Stimulated activated CD4-positive, alpha-beta T cell treated with anti-CD3 and anti-CD28 coated beads, Interleukin-15, amount 100 ng/mL, for 24 hours (primary cell): ENCODE measurements around the gene ZC3H18.

ENCODE experiments used
- DNase-seq: peaks from one replicate; pipeline ENCODE4 v3.0.0-alpha.2; 2020

The ZC3H18 gene

DNA sequence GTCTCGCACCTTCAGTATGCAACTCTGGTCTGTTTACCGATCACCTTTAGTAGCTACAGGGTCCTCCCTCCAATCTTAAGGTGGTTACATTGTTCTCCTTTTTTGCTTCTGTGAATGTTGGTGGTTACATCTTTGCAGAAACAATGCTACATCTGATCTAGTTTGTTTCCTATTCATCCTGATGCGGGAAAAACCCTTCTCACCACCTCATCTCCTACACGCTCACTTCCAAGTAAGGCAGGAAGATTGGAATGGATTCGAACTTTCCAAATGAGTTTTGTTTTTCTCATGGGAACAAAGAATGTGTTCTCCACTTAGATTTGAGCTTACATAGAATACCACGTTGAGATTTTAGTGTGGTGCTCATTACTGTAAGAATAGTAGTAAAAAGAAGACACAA is 14.5 kb downstream of the ZC3H18 start:
- DNase-seq = no peak

DNA sequence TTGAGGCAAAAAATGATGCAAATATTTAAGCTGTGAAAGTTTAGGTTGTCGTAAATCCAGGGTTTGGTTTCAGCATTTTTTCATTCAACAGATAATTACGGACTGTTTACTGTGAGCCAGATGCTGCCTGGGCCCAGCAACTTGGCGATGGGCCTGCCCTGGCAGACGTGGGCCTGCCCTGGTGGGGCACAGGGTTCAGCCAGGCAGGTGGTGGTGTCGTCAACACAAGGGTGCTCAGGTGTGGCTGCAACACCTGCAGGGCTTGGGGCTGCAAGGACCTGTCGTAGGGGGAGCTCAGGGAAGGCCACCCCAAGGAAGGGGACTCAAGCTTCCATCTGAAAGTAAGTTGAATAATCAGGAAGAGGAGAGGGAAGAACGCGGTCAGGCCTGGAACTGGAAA is 15.1 kb downstream of the ZC3H18 start:
- no peak for DNase-seq

DNA sequence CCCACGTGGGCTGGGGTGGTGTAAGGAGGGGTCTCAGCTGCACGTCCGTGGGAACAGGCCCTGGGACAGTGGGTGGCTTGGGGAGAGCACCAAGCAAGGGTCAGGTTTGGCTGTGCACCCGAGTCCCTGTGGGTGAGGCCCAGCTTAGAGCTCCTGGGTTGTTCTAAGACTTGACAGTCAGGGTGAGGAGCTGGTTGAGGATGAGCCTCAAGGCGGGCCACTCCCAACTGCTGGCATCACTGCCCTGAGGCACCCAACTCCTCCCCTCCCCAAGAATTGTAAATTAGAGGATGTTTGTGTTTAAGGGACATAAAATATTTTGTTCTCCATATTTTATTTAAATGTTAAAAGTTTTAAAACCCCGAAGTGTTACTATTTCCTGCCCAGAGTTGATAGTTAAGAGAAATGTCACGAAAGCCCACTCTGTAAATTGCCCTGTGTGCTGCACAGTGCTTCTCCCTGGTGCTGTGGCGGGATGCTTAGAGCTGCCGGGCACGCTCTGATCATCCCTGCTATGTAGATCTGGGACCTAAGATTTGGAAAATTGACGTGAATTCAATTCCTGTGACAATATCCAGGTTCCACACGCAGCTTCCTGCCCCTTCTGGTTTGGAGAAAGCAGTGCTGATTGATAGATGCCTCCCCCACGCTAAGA is 15.9 kb downstream of the ZC3H18 start:
- DNase-seq = no peak

DNA sequence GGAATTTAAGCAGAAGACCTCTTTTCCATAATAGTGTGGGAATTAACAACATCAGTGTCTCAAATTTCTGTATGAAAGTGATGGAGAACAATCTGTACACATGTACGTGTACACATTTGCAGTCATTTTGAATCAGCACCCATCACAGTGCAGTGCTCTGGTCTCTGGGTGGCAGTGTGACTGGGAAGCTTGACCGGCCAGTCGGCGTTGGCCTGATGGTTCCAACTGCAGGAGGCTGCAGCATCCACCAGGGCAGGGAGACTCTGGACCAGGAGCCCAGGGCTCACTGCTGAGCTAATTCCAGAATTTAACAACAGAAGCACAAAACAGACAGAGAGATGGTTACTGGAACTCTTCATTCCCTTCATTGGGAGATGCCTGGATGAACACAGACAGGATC is 17.9 kb downstream of the ZC3H18 start:
- DNase-seq = no peak

DNA sequence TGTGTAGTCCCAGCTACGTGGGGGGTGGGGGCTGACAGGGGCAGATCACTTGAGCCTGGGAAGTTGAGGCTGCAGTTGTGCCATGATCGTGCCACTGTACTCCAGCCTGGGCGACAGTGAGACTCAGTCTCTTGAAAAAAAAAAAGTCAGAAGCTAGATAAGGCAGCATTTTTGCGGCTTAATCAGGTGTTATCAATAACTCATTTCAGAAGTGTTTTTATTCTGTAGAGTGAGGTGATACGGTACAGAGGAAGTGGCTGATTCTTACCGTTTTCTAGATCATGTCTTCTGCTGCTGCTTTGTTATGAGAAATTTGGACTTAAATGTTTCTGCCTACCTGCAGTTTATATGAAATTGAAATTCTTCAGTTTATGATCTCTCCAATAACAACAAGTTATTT is 18.6 kb downstream of the ZC3H18 start:
- DNase-seq = no peak

DNA sequence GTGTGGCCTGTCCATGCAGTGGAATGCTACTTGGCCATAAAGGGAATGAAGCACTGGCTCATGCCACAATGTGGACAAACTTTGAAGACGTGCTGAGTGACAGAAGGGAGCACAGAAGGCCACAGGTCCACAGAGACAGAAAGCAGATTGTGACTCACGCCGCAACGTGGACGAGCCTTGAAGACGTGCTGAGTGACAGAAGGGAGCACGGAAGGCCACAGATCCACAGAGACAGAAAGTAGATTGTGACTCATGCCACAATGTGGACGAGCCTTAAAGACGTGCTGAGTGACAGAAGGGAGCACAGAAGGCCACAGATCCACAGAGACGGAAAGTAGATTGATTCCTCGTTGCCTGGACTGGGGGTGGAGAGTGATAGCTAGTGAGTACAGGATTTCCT is 19.2 kb downstream of the ZC3H18 start:
- no peak for DNase-seq

DNA sequence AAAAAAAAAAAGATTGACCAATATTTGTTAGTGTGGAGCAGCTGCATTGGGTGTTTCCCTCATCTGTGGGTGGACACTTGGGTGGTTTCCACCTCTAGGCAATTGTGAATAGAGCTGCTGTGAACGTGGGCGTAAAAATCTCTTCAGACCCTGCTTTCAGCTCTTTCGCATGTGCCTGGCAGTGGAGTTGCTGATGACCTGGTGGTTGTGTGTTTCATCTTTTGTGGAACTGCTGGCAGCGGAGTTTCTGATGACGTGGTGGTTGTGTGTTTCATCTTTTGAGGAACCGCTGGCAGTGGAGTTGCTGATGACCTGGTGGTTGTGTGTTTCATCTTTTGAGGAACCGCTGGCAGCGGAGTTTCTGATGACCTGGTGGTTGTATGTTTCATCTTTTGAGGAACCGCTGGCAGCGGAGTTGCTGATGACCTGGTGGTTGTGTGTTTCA is 21.4 kb downstream of the ZC3H18 start:
- peak; percentile 61 for DNase-seq

DNA sequence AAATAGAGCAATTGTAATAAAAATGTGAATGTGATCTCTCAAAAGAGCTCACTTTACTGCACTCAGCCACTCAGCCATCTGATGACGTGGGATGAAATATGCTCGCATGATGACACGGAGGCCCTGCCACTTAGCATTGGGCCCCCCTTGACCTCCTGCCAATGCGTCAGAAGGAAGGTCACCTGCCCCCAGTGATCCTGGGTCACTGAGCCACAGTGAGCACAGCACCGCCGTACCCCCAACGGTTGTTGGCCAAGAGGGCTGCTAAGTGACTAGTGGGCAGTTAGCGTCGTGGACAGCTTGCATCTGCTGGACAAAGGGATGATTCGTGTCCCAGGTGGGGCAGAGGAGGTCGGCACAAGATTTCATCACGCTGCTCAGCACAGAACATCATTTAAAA is 22.9 kb downstream of the ZC3H18 start:
- no peak for DNase-seq

DNA sequence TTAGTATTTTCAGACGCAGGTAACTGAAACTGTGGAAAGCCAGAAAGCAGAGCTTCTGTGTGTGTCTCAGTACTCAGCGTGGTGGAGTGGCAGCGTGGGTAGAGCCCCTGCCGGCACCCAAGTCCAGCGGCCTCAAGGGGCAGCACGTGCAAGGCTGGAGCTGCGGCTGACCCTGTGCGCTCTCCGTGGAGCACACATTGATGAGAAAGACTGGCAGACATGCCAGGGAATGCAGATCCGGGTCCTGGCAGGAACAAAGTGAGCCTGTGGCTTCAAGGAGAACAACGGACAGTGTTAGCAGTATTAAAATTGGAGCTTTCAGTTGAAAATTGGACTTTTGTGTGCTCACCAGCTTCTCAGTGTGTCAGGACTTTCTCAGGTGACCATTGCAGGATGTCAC is 23.3 kb downstream of the ZC3H18 start:
- DNase-seq = no peak

DNA sequence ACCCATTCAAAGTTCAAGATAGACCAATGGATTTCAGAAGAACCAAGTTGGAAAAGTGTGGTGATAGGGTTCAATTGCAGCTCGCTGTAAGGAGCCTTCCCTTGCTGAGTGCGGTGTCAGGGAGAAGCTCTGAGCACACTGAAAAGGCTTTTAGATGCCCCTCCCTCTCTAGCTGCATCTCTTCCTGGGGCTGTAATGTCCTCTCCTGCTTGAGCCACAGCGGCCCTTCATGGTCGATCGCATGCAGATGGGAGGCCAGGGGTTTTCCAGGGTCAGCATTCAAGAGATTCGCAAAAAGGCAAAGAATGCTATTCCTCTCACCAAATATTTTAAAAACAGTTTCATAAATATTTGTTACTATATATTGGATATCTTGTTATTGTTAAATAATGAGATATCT is 23.7 kb downstream of the ZC3H18 start:
- no peak for DNase-seq

DNA sequence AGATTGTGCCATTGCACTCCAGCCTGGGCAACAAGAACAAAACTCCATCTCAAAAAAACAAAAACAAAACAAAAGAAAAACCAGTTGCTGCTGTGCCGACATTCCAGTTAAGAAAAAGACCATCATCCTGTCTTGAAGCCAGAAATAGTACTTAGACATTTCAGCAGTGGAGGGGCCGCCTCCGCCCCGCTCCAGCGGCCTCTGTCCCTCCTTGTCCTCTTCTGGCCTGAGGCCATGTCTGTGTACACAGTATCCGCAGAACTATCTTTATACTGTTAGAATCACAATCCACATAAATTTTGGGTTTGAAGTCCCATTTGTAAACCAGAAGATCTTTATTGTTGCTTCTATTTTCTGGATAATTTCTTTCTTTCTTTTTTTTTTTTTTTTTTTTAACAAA is 24.9 kb downstream of the ZC3H18 start:
- no peak for DNase-seq

DNA sequence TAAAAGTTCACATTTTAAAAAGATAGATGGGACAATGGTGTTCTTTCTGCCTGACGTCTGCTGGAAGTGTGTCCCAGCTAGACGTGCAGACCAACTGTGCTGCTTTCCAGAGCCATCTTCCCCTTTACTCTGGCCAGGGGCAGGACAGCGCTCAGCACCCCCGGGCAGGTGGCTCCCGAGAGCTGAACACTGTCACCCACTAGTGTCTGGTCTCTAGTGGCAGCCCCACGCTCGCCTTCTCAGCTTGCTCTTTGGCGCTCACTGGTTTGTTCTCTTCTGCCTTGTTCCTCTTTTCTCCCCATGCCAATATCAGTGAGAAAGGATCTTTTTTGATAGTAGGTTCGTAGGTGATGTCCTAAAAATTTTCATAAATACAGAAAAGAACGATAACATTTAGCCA is 25.7 kb downstream of the ZC3H18 start:
- no peak for DNase-seq

DNA sequence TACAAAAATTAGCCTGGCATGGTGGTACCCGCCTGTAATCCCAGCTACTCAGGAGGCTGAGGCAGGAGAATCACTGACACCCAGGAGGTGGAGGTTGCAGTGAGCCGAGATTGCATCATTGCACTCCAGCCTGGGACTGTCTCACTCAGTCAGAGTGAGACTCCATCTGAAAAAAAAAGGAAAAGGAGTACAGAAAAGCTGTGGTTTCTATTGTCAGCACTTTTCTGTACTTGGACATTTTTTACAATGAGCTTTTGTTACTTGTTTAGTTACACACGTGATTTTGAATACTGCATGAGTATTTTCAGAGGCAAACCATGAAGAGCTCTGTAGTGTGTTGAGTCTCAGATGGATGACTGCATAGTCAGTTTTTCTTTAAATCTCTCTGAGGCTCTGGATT is 26.3 kb downstream of the ZC3H18 start:
- DNase-seq = no peak

DNA sequence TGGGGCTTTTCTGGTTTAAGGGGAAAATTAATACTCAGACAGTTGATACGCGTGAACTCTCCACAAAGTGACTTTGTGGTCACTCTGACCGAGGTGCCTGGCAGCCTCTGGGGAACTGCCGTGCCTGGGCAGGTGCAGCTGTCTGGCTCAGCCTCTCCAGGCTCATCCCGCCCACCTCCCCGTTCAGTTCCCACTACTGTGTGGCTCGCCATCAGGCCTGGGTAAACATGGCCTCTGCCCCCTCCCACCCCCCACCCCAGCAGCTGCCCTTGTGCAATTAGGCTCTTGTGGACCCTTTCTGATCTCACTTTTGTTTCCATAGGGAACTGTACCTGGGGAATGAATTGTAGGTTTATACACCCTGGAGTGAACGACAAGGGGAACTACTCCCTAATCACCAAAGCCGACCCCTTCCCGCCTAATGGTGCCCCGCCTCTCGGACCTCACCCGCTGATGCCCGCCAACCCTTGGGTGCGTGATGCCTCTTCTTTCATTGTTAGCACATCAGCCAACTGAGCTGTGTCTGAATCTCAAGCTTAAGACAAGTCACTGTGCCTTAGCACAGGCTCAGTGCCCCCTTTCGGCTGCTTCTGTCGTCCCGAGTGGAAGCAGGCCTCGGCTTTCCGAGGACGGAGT is 27.8 kb downstream of the ZC3H18 start:
- DNase-seq = no peak

DNA sequence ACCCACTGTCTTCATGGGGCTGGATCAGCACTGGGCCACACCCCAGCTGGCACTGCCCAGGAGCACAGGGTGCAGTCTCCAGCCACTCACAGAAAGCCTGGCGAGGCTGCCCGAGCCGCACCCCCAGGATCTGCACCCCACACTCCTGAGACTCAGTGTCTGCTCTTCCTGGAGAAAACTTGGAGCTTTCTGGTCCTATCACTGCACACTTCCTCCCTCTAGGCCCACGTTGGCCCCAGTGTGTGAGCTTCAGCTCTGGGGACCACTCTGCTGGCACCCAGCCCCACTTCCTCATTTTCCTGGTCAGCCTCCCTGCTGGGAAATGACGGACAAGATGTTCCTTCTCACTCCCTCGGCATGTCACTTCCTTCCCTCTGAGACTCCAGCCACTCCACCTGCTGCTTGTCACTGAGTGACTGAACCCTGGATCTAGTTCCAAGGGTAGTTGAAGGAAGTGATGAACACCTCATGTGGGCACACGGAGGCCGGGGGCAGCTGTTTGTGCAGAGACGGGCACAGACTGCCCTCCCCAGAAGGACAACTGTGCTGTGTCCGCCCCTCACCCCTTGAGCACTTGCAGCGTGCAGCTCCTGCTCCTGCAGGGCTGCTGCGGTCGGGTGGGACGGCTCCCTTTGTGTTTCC is 29.0 kb downstream of the ZC3H18 start:
- DNase-seq = no peak

DNA sequence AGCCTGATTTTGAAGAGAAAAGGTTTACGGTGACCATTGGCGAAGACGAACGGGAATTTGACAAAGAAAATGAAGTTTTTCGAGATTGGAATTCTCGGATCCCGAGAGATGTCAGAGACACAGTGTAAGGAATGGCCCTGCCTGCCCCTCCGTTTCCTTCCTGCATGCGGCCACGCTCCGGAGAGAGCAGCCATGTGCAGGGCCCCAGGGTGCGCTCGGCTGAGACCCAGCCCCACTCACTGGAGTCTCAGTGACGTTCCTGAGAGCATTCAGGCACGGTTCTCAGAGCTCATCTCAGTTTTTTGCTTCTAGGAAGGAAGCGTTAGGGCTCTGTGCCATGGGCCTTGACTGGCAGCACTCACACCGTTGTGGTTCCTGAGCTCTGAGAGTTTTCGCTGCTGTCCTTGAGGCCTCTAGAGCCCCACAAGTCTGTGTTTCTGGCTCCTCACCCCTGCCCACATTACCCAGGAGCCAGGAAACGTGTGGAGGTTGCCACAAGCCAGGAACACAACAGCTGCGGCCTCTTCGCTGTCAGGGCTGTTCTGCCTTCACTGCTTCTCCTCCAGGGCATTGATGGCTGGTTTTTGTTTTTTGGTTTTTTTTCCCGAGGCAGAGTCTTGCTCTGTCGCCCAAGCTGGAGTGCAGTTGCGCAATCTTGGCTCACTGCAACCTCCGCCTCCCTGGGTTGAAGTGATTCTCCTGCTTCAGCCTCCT is 29.8 kb downstream of the ZC3H18 start:
- DNase-seq = no peak

DNA sequence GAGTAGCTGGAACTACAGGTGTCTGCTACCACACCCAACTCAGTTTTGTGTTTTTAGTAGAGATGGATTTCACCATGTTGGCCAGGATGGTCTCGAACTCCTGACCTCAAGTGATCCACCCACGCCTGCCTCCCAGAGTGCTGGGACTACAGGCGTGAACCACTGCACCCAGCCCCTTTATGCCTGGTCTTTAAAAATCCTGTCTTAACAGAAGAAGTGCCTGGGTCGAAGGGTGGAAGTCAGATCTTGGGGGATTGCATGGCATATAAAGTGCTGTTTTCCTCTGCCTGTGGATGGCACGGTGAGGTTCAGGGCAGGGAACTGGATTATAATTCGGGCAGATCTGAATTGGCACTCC is 30.3 kb downstream of the ZC3H18 start:
- no peak for DNase-seq

DNA sequence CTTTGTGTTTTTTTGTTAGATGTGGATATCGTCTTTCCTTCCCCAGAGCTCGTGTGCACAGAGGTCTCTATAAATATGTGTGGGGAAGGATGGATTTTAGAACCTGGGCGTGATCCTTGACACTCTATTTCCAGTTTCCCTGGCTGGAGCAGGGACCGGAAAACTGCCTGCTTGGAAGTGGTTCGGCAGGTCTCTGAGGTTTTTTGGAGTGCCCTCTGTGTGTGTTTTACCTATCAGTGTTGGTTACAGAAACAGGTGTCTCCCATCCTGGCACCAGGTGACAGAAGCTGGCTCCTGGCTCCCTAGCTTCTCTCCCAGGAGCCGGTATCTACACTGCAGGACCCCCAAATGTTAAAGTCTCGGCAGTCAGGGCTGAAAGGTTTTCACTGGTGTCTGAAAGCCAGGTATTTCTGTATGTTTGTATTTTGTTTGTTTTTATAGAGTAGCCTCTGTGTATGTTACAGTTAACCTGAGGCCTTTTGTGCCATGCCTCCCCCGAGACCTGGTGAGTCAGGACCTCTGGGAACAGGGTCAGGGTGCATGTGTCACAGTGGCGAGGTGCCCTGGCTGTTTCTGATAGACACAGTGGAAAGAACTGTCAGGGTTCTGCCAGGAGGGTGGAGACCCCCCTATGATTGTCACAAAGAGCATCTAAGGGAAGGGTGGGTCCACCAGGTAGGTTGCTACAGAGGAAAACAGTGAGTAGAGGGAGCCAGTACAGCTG is 31.3 kb downstream of the ZC3H18 start:
- no peak for DNase-seq

DNA sequence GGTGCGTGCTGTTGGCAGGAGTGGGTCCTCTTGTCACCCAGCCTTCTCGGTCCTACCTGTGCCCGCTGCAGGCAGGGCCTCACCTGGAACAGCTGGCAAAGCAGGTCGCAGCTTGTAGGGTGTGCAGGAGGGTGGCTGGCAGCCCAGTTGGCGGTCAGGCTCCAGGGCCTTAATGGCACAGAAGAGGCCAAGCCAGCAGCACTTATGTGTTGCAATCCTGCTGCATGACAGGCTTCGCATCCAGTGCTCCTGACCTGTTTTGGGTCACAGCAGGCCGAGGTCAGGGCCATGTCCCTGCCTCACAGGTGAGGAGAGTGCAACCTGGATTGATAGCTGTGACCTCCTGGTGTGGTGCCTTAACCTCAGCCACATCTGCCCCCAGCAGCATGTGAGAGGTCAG is 31.9 kb downstream of the ZC3H18 start:
- no peak for DNase-seq

DNA sequence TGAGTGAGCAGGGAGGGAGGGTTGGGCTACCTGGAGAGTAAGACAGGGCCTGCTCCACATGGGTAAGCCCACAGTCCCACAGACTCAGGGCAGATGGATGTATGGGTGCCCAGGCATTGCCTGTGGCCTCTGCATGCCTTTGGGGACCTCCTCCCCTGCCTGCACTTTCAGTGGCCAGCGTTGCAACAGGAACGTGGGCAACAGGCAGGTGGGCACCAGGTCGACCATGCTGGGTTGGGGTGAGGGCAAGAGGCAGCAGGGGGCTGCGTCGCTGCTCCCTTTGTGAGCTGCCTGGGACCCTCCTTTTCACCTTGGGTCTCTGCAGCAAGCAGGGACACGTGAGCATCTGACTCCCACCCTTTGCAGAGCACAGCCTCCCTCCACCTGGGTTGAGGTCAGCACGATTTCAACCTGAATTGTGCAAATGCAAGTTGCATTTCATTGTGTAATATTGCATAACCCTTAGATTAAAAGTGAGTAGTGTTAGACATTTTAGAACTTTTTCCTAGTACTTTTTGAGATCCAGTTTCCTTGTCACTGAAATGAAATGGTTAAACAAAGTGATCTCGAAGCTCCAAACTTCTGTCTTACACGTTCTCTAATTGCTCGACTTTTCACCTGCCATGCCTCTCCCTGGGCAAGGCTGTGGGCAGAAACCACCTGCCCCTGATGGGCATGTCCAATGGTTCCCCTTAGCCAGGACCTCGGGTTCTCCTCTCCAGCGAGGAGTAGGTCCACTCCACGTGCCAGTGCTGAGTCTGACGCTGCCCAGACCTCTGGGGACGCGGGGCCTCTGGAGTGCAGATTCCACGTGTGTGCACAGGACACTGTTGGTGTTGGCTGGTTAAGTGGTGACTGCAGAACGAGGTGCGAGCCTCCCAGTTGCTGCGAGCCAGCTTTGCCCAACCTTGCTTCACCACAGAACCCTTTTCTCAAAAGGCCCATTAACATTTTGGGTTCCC is 35.3 kb downstream of the ZC3H18 start:
- DNase-seq = no peak

DNA sequence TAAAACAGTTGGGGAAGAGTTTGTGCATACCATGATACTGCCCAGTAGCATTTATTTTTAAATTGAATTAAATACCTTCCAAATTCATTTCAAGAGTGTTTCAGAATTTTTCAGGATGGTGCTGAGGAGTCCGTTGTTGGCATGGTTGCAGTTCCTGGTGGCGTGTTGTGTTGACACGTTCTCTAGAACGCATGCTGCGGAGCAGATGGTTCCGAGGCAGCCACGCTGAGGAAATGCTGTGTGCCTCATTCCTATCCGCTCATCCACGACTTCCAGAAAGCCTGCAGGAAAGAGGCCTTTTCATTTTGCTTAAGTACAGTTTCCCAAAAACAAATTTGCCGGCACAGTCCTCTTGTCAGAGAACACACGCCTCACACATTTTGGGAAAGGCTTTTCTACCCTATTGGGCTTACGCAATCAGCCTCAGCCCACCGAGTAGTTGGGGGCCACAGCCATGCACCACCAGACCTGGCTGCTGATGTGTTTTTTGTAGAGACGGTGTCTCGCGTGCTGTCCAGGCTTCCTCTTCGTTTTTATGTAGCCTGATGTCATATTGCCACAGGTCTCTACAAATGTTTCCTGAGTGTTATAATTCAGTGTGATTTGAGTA is 36.0 kb downstream of the ZC3H18 start:
- no peak for DNase-seq

DNA sequence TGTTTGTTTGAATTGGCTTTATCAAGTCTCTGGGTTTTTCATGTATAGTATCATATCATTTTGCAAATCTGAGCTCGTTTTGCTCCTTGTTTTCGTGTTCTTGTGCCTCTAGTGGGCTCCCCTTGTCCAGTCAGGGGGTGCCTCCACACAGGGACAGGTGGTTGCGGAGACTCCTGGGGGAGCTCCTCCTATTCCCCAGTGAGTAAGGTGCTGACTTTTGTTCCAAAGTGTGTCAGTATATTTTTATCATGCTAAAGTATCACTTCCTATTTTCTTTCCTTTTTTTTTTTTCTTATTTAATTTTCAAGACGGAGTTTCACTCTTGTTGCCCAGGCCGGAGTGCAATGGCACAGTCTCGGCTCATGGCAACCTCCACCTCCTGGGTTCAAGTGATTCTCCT is 37.9 kb downstream of the ZC3H18 start:
- no peak for DNase-seq
